K562 (cell line): ENCODE data around the gene CDC37. TPM values are rescaled to one million over a fixed set of nuclear protein-coding genes. Genes with fewer than 3 reads are reported as not detected.
A peak's percentile ranks its signal among the peaks of the same experiment; 100 is the strongest.

Experiments used
- CAMTA2 ChIP-seq: fragments of 250-450 bp; sonication (Bioruptor Pico); conservative IDR thresholded peaks from 2 replicates; pipeline ENCODE4 v1.5.1; 2022
- CHCHD3 ChIP-seq: fragments of 250-450 bp; sonication (Bioruptor Pico); IDR thresholded peaks from 2 replicates; pipeline ENCODE4 v2.1.2; 2022; ENCODE audit warnings: mild to moderate bottlenecking
- CREBBP ChIP-seq: IDR thresholded peaks from one replicate; pipeline ENCODE4 v1.6.1; 2012; ENCODE audit warnings: low read depth, mild to moderate bottlenecking, control low read depth, inconsistent platforms, low read length
- EP300 ChIP-seq: IDR thresholded peaks from 2 replicates; pipeline ENCODE4 v1.6.1; 2012; ENCODE audit warnings: low read length, improper control_type of control experiment
- ETV5 ChIP-seq: sonication (generic); formaldehyde crosslinking; IDR thresholded peaks from 2 replicates; pipeline ENCODE4 v1.4.0; 2020; ENCODE audit warnings: low read depth, mild to moderate bottlenecking, missing genetic modification reagents
- FOXK1 ChIP-seq: sonication (generic); formaldehyde crosslinking; IDR thresholded peaks from 2 replicates; pipeline ENCODE4 v1.8.0; 2022; ENCODE audit warnings: missing genetic modification reagents, mild to moderate bottlenecking, borderline replicate concordance
- FOXP1 ChIP-seq: sonication (generic); formaldehyde crosslinking; IDR thresholded peaks from 2 replicates; pipeline ENCODE4 v1.8.0; 2022; ENCODE audit warnings: mild to moderate bottlenecking, missing genetic modification reagents
- HDAC2 ChIP-seq: fragments of 450-650 bp; IDR thresholded peaks from 2 replicates; pipeline ENCODE4 v1.6.1; 2016; ENCODE audit warnings: mild to moderate bottlenecking
- JUN ChIP-seq, 2 experiments: sonication (generic) in 1 of 2; formaldehyde crosslinking in 1 of 2; IDR thresholded peaks; 2 replicates each; pipeline versions ENCODE4 v1.6.1 to v1.8.0; 2012 to 2022; ENCODE audit warnings: borderline replicate concordance in 2 of 2, mild to moderate bottlenecking in 2 of 2, improper control_type of control experiment in 1 of 2, low read depth in 1 of 2, low read length in 1 of 2, missing genetic modification reagents in 1 of 2
- JUNB ChIP-seq: fragments of 450-650 bp; formaldehyde crosslinking; conservative IDR thresholded peaks from 2 replicates; pipeline ENCODE4 v1.4.0; 2020; ENCODE audit warnings: mild to moderate bottlenecking
- KDM1A ChIP-seq, 2 experiments: fragments of 450-650 bp; IDR thresholded peaks; 2 replicates each; pipeline ENCODE4 v1.6.1; 2016; ENCODE audit warnings: mild to moderate bottlenecking in 2 of 2
- MCM7 ChIP-seq, 2 experiments: fragments of 450-650 bp; IDR thresholded peaks; 2 replicates each; pipeline ENCODE4 v1.6.1; 2016 to 2018
- MEIS2 ChIP-seq: fragments of 450-650 bp; IDR thresholded peaks from 2 replicates; pipeline ENCODE4 v1.6.1; 2014; ENCODE audit warnings: mild to moderate bottlenecking; ENCODE audit not compliant: partially characterized antibody
- NR2C2 ChIP-seq, 2 experiments: fragments of 200-800 bp in 1 of 2; sonication (Bioruptor generic) in 1 of 2; sonication (generic) in 1 of 2; formaldehyde crosslinking in 1 of 2; IDR thresholded peaks; 2 replicates each; pipeline versions ENCODE4 v1.6.1 to v1.8.0; 2016 to 2022; ENCODE audit warnings: mild to moderate bottlenecking in 1 of 2, missing compliant biosample characterization in 1 of 2, missing genetic modification characterization in 1 of 2, missing genetic modification reagents in 1 of 2
- SRSF7 ChIP-seq: fragments of 200-400 bp; formaldehyde crosslinking; optimal IDR thresholded peaks from 2 replicates; pipeline ENCODE3; 2017; ENCODE audit warnings: mild to moderate bottlenecking, low read depth, low read length
- ZFP30 ChIP-seq: fragments of 250-450 bp; sonication (Bioruptor Pico); IDR thresholded peaks from 2 replicates; pipeline ENCODE4 v1.8.0; 2022; ENCODE audit warnings: moderate library complexity, mild to moderate bottlenecking, inconsistent platforms, borderline replicate concordance
- ZNF24 ChIP-seq: fragments of 450-650 bp; IDR thresholded peaks from 2 replicates; pipeline ENCODE4 v1.6.1; 2016
- ZNF696 ChIP-seq: fragments of 250-450 bp; sonication (Bioruptor Pico); conservative IDR thresholded peaks from 2 replicates; pipeline ENCODE4 v1.4.0; 2020; ENCODE audit warnings: mild to moderate bottlenecking, moderate library complexity
- polyA plus RNA-seq, 8 experiments: library from polyadenylated mRNA; depleted of rRNA in 4 of 8; stranded (reverse) in 5 of 8; unstranded in 3 of 8; fragments of >200 nt; fragmentation: Nextera tagmentation in 2 of 8; fragmentation: Illumina TruSeq in 1 of 8; extraction: Ambion mirVana in 2 of 8; extraction: Trizol in 1 of 8; gene quantifications; 2 replicates each; pipeline versions ENCODE4 v1.2.1 to v1.2.3, GENCODE V29; 2011 to 2014; ENCODE audit warnings: inconsistent platforms in 1 of 8, missing spikeins in 1 of 8
- total RNA-seq, 7 experiments: library from RNA; depleted of rRNA in 6 of 7; stranded (reverse); fragments of >200 nt in 6 of 7; fragmentation: Illumina TruSeq in 2 of 7; extraction: Trizol in 2 of 7; gene quantifications; 2 replicates each; pipeline versions ENCODE4 v1.2.1 to v1.2.3, GENCODE V29; 2011 to 2021; ENCODE audit warnings: low replicate concordance in 1 of 7
- TF ChIP-seq, protein P1 (sequence below): sonication (generic); formaldehyde crosslinking; IDR thresholded peaks from 2 replicates; pipeline ENCODE4 v1.8.0; 2022; ENCODE audit warnings: mild to moderate bottlenecking, missing genetic modification reagents
- TF ChIP-seq, protein P2 (sequence below): fragments of 250-450 bp; sonication (Bioruptor Pico); IDR thresholded peaks from 2 replicates; pipeline ENCODE4 v1.6.1; 2021; ENCODE audit warnings: mild to moderate bottlenecking
- TF ChIP-seq, protein P3 (sequence below): sonication (generic); formaldehyde crosslinking; IDR thresholded peaks from 2 replicates; pipeline ENCODE4 v1.8.0; 2022; ENCODE audit warnings: missing genetic modification reagents, mild to moderate bottlenecking, borderline replicate concordance
- TF ChIP-seq, protein P4 (sequence below): fragments of 450-650 bp; IDR thresholded peaks from 2 replicates; pipeline ENCODE4 v1.6.1; 2016; ENCODE audit warnings: antibody characterized with exemption

The CDC37 gene
- total and polyA plus RNA-seq, 9 of the 15 experiments (the other 6 are each of a cell fraction or from before 2014, with no cell fraction given) = 6.6 to 538 (median 227) TPM

DNA sequence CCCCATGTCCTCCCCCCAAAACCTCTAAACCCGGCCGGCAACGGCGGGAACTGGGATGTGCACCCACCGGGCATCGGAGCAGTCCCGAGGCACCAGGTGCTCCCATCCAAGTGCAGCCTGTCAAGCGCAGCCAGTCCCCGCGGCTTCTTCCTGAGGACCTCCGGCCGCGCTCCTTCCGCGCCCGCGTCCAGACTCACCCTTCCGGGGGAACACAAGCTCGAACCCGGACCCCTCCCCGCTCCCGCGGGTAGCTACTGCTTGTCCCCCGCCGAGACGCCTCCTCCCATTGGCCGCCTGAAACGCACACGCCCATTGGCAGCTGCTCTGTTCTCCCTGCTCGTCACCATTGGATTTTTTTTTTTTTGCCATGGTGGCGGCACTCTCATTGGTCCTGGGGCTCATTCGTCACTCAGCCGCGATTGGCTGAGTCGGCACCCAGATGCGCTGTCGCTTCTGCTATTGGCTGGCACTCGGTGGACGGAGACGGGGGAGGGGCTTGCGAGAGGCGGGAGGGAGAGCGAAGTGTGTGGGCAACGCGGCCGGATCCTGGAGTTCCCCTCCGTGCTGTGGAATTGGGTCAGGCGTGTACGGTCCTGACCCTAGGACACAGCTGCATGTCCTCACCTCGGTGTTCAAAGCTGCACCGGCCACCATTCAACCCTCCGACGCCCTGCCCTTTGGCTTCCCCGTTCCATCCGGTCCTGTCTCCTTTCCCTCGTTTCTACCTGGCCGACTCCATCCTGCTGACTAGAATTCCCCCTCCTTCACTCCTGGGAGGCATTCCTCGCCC is 22.8 kb downstream of the CDC37 start, which contains the start of gene TYK2 (continued):
- TF ChIP-seq JUNB (CRISPR knock-in tag) (no peak), ETV5 (CRISPR knock-in tag) (peak; percentile 74), KDM1A (IDR thresholded peaks at IDR 0.05) (0 out of 4 replicates have a peak, but pooled peaks of 1 of the 2 experiments have one; percentile 3), ZFP30 (CRISPR knock-in tag) (no peak), HDAC2 (peak; percentile 41), SRSF7 (no peak), NR2C2 (CRISPR knock-in tag; IDR thresholded peaks at IDR 0.05) (0 out of 2 replicates have a peak, but pooled peaks have one; percentile 37), NR2C2 (tag; IDR thresholded peaks at IDR 0.05) (peak; percentile 20; the same call in 1 of the 2 replicates), CREBBP (no peak), FOXP1 (peak; percentile 54; the same call in 1 of the 2 replicates), MCM7 (IDR thresholded peaks at IDR 0.05) (no peak), CHCHD3 (no peak), EP300 (no peak), JUN (IDR thresholded peaks at IDR 0.05; ENCODE audit: borderline replicate concordance, low read depth, low read length) (no peak), JUN (CRISPR knock-in tag; IDR thresholded peaks at IDR 0.05; ENCODE audit: borderline replicate concordance) (0 out of 2 replicates have a peak, but pooled peaks have one; percentile 71), ZNF24 (0 out of 2 replicates have a peak, but pooled peaks have one; percentile 45), MEIS2 (no peak), ZNF696 (CRISPR knock-in tag) (no peak), CAMTA2 (no peak), FOXK1 (CRISPR knock-in tag) (peak; percentile 38; the same call in 1 of the 2 replicates)
- TF ChIP-seq, protein P1, sequence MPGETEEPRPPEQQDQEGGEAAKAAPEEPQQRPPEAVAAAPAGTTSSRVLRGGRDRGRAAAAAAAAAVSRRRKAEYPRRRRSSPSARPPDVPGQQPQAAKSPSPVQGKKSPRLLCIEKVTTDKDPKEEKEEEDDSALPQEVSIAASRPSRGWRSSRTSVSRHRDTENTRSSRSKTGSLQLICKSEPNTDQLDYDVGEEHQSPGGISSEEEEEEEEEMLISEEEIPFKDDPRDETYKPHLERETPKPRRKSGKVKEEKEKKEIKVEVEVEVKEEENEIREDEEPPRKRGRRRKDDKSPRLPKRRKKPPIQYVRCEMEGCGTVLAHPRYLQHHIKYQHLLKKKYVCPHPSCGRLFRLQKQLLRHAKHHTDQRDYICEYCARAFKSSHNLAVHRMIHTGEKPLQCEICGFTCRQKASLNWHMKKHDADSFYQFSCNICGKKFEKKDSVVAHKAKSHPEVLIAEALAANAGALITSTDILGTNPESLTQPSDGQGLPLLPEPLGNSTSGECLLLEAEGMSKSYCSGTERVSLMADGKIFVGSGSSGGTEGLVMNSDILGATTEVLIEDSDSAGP (CRISPR knock-in tag) = no peak
- TF ChIP-seq, protein P2, sequence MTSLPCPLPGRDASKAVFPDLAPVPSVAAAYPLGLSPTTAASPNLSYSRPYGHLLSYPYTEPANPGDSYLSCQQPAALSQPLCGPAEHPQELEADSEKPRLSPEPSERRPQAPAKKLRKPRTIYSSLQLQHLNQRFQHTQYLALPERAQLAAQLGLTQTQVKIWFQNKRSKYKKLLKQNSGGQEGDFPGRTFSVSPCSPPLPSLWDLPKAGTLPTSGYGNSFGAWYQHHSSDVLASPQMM = no peak
- TF ChIP-seq, protein P3, sequence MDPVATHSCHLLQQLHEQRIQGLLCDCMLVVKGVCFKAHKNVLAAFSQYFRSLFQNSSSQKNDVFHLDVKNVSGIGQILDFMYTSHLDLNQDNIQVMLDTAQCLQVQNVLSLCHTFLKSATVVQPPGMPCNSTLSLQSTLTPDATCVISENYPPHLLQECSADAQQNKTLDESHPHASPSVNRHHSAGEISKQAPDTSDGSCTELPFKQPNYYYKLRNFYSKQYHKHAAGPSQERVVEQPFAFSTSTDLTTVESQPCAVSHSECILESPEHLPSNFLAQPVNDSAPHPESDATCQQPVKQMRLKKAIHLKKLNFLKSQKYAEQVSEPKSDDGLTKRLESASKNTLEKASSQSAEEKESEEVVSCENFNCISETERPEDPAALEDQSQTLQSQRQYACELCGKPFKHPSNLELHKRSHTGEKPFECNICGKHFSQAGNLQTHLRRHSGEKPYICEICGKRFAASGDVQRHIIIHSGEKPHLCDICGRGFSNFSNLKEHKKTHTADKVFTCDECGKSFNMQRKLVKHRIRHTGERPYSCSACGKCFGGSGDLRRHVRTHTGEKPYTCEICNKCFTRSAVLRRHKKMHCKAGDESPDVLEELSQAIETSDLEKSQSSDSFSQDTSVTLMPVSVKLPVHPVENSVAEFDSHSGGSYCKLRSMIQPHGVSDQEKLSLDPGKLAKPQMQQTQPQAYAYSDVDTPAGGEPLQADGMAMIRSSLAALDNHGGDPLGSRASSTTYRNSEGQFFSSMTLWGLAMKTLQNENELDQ (CRISPR knock-in tag) = no peak
- TF ChIP-seq, protein P4, sequence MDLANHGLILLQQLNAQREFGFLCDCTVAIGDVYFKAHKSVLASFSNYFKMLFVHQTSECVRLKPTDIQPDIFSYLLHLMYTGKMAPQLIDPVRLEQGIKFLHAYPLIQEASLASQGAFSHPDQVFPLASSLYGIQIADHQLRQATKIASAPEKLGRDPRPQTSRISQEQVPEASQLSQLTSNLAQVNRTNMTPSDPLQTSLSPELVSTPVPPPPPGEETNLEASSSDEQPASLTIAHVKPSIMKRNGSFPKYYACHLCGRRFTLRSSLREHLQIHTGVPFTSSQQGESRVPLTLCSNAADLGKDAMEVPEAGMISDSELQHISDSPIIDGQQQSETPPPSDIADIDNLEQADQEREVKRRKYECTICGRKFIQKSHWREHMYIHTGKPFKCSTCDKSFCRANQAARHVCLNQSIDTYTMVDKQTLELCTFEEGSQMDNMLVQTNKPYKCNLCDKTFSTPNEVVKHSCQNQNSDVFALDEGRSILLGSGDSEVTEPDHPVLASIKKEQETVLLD = peak; percentile 53; the same call in 1 of the 2 replicates
